SK-N-MC (cell line): Measurements from ENCODE around the gene HSPA8.

ENCODE experiments used
- DNase-seq: peaks from one replicate; pipeline ENCODE4 v3.0.0-alpha.2; 2011; ENCODE audit warnings: low read depth, low spot score
- H3K27ac ChIP-seq: fragments of 200-600 bp; sonication (generic); 2 replicates; pipeline ENCODE4 v1.5.1; 2016; ENCODE audit warnings: mixed run types
- H3K36me3 ChIP-seq: fragments of 200-600 bp; sonication (generic); 2 replicates; pipeline ENCODE4 v1.6.1; 2017; ENCODE audit warnings: antibody characterized with exemption, low read length, mixed read lengths; ENCODE audit not compliant: insufficient read depth
- H3K4me3 ChIP-seq: fragments of 200-600 bp; sonication (generic); 2 replicates; pipeline ENCODE4 v1.5.1; 2016
- H3K9ac ChIP-seq: fragments of 200-600 bp; sonication (generic); 2 replicates; pipeline ENCODE4 v1.8.0; 2017; ENCODE audit warnings: mixed run types, mixed read lengths; ENCODE audit not compliant: insufficient read length
- H3K9me3 ChIP-seq: fragments of 200-600 bp; sonication (generic); 2 replicates; pipeline ENCODE4 v1.6.1; 2017; ENCODE audit warnings: low read depth, mild to moderate bottlenecking, antibody characterized with exemption, low read length, moderate library complexity, mixed read lengths
- EZH2 ChIP-seq: fragments of 200-600 bp; sonication (generic); IDR thresholded peaks from one replicate; pipeline ENCODE4 v1.6.1; 2017; ENCODE audit warnings: antibody characterized with exemption
- FOXP2 ChIP-seq: optimal IDR thresholded peaks from 2 replicates; pipeline ENCODE3; 2011; ENCODE audit warnings: mild to moderate bottlenecking, moderate library complexity; ENCODE audit not compliant: insufficient read depth; ENCODE audit errors: extremely low read length, control extremely low read depth
- POLR2AphosphoS5 ChIP-seq: IDR thresholded peaks from 2 replicates; pipeline ENCODE4 v1.6.1; 2012; ENCODE audit warnings: mild to moderate bottlenecking, low read depth, low read length, borderline replicate concordance

HSPA8 gene

GRCh38 chr11:123046473-123047259 is 15.3 kb downstream of the HSPA8 start:
- DNase-seq: no peak
- H3K9me3 ChIP-seq: no peaks in the 10 kb centered on the region
- H3K36me3 ChIP-seq: no peaks in the 10 kb centered on the region
- H3K27ac ChIP-seq: no peak overlapping the region
- H3K9ac ChIP-seq: no peak overlapping the region
- no peak overlapping the region for H3K4me3 ChIP-seq
- no peak for TF ChIP-seq POLR2AphosphoS5
- TF ChIP-seq EZH2: no peak
- no peak for TF ChIP-seq FOXP2

- Histone ChIP-seq H3K27ac (no peak overlapping the region), H3K36me3 (no peaks in the 10 kb centered on the region), H3K4me3 (no peak overlapping the region), H3K9ac (no peak overlapping the region), H3K9me3 (no peaks in the 10 kb centered on the region)
- no peak for TF ChIP-seq EZH2
- TF ChIP-seq FOXP2: no peak
- TF ChIP-seq POLR2AphosphoS5: no peak
- DNase-seq: no peak
Observed at GRCh38 chr11:123045101-123045500, 16.8 kb downstream of the HSPA8 start.

- no peak for TF ChIP-seq FOXP2
- TF ChIP-seq EZH2: no peak
- TF ChIP-seq POLR2AphosphoS5: no peak
- H3K27ac ChIP-seq: no peak overlapping the region
- no peaks in the 10 kb centered on the region for H3K9me3 ChIP-seq
- no peak for DNase-seq
- no peak overlapping the region for H3K4me3 ChIP-seq
- H3K9ac ChIP-seq: no peak overlapping the region
- no peaks in the 10 kb centered on the region for H3K36me3 ChIP-seq
Observed at GRCh38 chr11:123041185-123041584, 20.8 kb downstream of the HSPA8 start.

GRCh38 chr11:123040111-123040432 is 21.9 kb downstream of the HSPA8 start:
- H3K27ac ChIP-seq: no peak overlapping the region
- no peak for DNase-seq
- TF ChIP-seq EZH2 (no peak), POLR2AphosphoS5 (no peak), FOXP2 (no peak)
- no peaks in the 10 kb centered on the region for H3K36me3 ChIP-seq
- no peak overlapping the region for H3K4me3 ChIP-seq
- H3K9me3 ChIP-seq: no peaks in the 10 kb centered on the region
- H3K9ac ChIP-seq: no peak overlapping the region

- no peaks in the 10 kb centered on the region for H3K9me3 ChIP-seq
- no peak for DNase-seq
- H3K27ac ChIP-seq: no peak overlapping the region
- H3K4me3 ChIP-seq: no peak overlapping the region
- H3K9ac ChIP-seq: no peak overlapping the region
- H3K36me3 ChIP-seq: no peaks in the 10 kb centered on the region
- TF ChIP-seq EZH2: no peak
- TF ChIP-seq FOXP2: no peak
- TF ChIP-seq POLR2AphosphoS5: no peak
Observed at GRCh38 chr11:123035831-123036230, 26.1 kb downstream of the HSPA8 start.

- no peak for DNase-seq
- H3K4me3 ChIP-seq: no peak overlapping the region
- no peak overlapping the region for H3K27ac ChIP-seq
- no peaks in the 10 kb centered on the region for H3K9me3 ChIP-seq
- H3K9ac ChIP-seq: no peak overlapping the region
- H3K36me3 ChIP-seq: no peaks in the 10 kb centered on the region
- TF ChIP-seq EZH2: no peak
- no peak for TF ChIP-seq FOXP2
- no peak for TF ChIP-seq POLR2AphosphoS5
Observed at GRCh38 chr11:123034597-123034996, 27.3 kb downstream of the HSPA8 start.

GRCh38 chr11:123033895-123034294 is 28.0 kb downstream of the HSPA8 start:
- TF ChIP-seq FOXP2: no peak
- TF ChIP-seq POLR2AphosphoS5: no peak
- no peak for TF ChIP-seq EZH2
- H3K9me3 ChIP-seq: no peaks in the 10 kb centered on the region
- H3K4me3 ChIP-seq: no peak overlapping the region
- DNase-seq: no peak
- H3K27ac ChIP-seq: no peak overlapping the region
- no peaks in the 10 kb centered on the region for H3K36me3 ChIP-seq
- no peak overlapping the region for H3K9ac ChIP-seq

GRCh38 chr11:123030517-123030916 is 31.4 kb downstream of the HSPA8 start:
- no peak overlapping the region for H3K27ac ChIP-seq
- no peak overlapping the region for H3K9ac ChIP-seq
- no peak overlapping the region for H3K4me3 ChIP-seq
- no peak for TF ChIP-seq FOXP2
- no peaks in the 10 kb centered on the region for H3K9me3 ChIP-seq
- DNase-seq: no peak
- H3K36me3 ChIP-seq: no peaks in the 10 kb centered on the region

GRCh38 chr11:123020968-123021367 is 41.0 kb downstream of the HSPA8 start:
- no peak overlapping the region for H3K9ac ChIP-seq
- no peaks in the 10 kb centered on the region for H3K9me3 ChIP-seq
- no peak overlapping the region for H3K4me3 ChIP-seq
- H3K36me3 ChIP-seq: no peaks in the 10 kb centered on the region
- no peak overlapping the region for H3K27ac ChIP-seq
- peak; percentile 8 for DNase-seq
- TF ChIP-seq FOXP2 (no peak), POLR2AphosphoS5 (no peak), EZH2 (no peak)
